Nephron progenitor cell (in vitro differentiated cells): ENCODE results near the gene CRYBG1.
A peak's percentile ranks its signal among the peaks of the same experiment; 100 is the strongest.

Experiments
- DNase-seq: peaks from one replicate; pipeline ENCODE4 v3.0.0; 2021
- H3K27ac Mint-ChIP-seq: 2 replicates; pipeline ENCODE4 v1.8.0; 2021; ENCODE audit warnings: mild to moderate bottlenecking, moderate library complexity, mixed read lengths
- H3K27me3 Mint-ChIP-seq: 2 replicates; pipeline ENCODE4 v1.8.0; 2021; ENCODE audit warnings: mild to moderate bottlenecking, low read depth, mixed read lengths; ENCODE audit not compliant: poor library complexity
- H3K36me3 Mint-ChIP-seq: 2 replicates; pipeline ENCODE4 v1.8.0; 2021; ENCODE audit warnings: low read depth, mixed read lengths
- H3K4me1 Mint-ChIP-seq: 2 replicates; pipeline ENCODE4 v1.8.0; 2021; ENCODE audit warnings: mixed read lengths
- H3K4me3 Mint-ChIP-seq: 2 replicates; pipeline ENCODE4 v1.8.0; 2021; ENCODE audit warnings: mild to moderate bottlenecking, moderate library complexity, mixed read lengths
- H3K9me3 Mint-ChIP-seq: 2 replicates; pipeline ENCODE4 v1.8.0; 2021; ENCODE audit warnings: mild to moderate bottlenecking, moderate library complexity, mixed read lengths
- TF ChIP-seq, protein P1 (sequence below): fragments of 200-600 bp; sonication (generic); IDR thresholded peaks from 2 replicates; pipeline ENCODE4 v1.5.0; 2021; ENCODE audit warnings: antibody characterized with exemption

CRYBG1 gene

DNA sequence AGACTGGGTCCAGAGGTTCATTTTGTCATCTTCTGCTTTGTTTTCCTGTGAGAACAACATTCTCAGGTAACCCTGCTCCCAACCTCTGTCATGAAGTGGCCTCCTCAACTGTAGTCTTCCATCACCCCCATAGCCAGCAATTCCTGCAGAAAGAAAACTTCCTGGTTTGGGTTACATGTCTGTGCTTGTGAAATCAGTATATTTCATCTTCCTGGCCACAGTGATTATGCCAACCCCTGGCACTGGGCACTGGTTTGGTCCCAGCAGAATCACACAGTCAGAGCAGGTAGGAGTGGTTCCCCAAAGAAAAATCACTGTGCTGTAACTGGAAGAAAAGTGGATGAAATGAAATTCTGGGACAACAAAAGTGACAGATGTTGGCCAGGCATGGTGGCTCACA is 52.5 kb downstream of the CRYBG1 start:
- Mint-ChIP-seq H3K9me3 (peaks cover 10% of the 10 kb centered on the region), H3K36me3 (no peaks in the 10 kb centered on the region), H3K4me1 (no peaks in the 10 kb centered on the region), H3K27ac (no peak overlapping the region), H3K27me3 (peaks cover 21% of the 10 kb centered on the region), H3K4me3 (no peak overlapping the region)
- TF ChIP-seq, protein P1, sequence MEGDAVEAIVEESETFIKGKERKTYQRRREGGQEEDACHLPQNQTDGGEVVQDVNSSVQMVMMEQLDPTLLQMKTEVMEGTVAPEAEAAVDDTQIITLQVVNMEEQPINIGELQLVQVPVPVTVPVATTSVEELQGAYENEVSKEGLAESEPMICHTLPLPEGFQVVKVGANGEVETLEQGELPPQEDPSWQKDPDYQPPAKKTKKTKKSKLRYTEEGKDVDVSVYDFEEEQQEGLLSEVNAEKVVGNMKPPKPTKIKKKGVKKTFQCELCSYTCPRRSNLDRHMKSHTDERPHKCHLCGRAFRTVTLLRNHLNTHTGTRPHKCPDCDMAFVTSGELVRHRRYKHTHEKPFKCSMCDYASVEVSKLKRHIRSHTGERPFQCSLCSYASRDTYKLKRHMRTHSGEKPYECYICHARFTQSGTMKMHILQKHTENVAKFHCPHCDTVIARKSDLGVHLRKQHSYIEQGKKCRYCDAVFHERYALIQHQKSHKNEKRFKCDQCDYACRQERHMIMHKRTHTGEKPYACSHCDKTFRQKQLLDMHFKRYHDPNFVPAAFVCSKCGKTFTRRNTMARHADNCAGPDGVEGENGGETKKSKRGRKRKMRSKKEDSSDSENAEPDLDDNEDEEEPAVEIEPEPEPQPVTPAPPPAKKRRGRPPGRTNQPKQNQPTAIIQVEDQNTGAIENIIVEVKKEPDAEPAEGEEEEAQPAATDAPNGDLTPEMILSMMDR = no peak
- no peak for DNase-seq

DNA sequence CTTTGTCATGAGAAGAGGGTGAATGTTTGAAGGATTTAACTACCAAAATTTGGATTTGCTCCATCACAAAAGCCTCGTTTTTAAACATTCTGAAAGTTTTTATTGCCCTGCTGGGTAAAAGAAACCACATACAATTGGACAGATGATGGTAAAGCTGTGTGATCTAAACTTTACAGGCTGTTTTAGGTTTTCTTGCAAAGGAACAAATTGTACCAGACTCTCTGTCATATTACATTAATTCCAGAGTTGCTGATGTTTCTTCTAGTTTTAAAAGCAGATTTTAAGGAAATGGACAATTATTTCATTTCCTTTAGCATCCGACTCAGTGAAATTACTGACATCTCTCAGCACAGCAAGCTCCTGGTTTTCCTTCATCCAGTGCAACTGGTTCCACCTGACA is 53.2 kb downstream of the CRYBG1 start:
- TF ChIP-seq, protein P1 = no peak
- H3K27me3 Mint-ChIP-seq = peaks cover 20% of the 10 kb centered on the region

GRCh38 chr6:106415921-106416320 is 55.4 kb downstream of the CRYBG1 start:
- Mint-ChIP-seq H3K36me3 (no peaks in the 10 kb centered on the region), H3K27ac (no peak overlapping the region), H3K4me3 (no peak overlapping the region), H3K27me3 (peaks cover 13% of the 10 kb centered on the region), H3K4me1 (no peaks in the 10 kb centered on the region), H3K9me3 (no peaks in the 10 kb centered on the region)
- TF ChIP-seq, protein P1 = no peak
- no peak for DNase-seq

More for the DNA sequence above, 53.2 kb downstream of the CRYBG1 start:
- Mint-ChIP-seq H3K9me3 (peaks cover 3% of the 10 kb centered on the region), H3K36me3 (no peaks in the 10 kb centered on the region), H3K4me1 (no peaks in the 10 kb centered on the region), H3K27ac (no peak overlapping the region), H3K4me3 (no peak overlapping the region)
- no peak for DNase-seq

GRCh38 chr6:106417572-106418147 is 57.1 kb downstream of the CRYBG1 start:
- no peaks in the 10 kb centered on the region for H3K4me1 Mint-ChIP-seq
- peak overlapping the region; percentile 13 for H3K27ac Mint-ChIP-seq
- no peak overlapping the region for H3K4me3 Mint-ChIP-seq
- TF ChIP-seq, protein P1 = no peak
- H3K36me3 Mint-ChIP-seq = no peaks in the 10 kb centered on the region
- H3K9me3 Mint-ChIP-seq = no peaks in the 10 kb centered on the region
- peaks cover 16% of the 10 kb centered on the region for H3K27me3 Mint-ChIP-seq
- DNase-seq = no peak

- no peak for DNase-seq
- H3K4me3 Mint-ChIP-seq = no peak overlapping the region
- H3K36me3 Mint-ChIP-seq = no peaks in the 10 kb centered on the region
- no peaks in the 10 kb centered on the region for H3K9me3 Mint-ChIP-seq
- H3K4me1 Mint-ChIP-seq = no peaks in the 10 kb centered on the region
- TF ChIP-seq, protein P1 = no peak
- H3K27ac Mint-ChIP-seq = no peak overlapping the region
- H3K27me3 Mint-ChIP-seq = peaks cover 16% of the 10 kb centered on the region
Observed at GRCh38 chr6:106419900-106420613, 59.5 kb downstream of the CRYBG1 start.

DNA sequence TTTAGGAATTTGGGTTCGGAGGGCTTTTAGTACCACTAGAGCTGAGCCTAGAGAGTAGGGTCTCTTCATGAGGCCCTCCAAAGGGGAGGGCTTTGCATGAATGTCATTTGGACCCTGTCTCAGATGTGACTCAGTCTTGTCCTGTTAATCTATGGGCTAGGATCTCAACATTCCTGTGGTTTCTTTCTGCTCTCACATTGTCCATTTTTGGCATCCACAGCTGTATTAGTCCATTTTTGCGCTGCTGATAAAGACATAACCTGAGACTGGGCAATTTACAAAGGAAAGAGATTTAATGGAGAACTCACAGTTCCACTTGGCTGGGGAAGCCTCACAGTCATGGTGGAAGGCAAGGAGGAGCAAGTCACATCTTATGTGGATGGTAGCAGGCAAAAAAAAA is 61.0 kb downstream of the CRYBG1 start:
- Mint-ChIP-seq H3K27me3 (peaks cover 10% of the 10 kb centered on the region), H3K9me3 (no peaks in the 10 kb centered on the region), H3K36me3 (no peaks in the 10 kb centered on the region), H3K27ac (no peak overlapping the region), H3K4me1 (no peaks in the 10 kb centered on the region), H3K4me3 (no peak overlapping the region)
- TF ChIP-seq, protein P1 = no peak
- DNase-seq = no peak
